ENCODE measurements around the gene TLL1. TPM values are rescaled to one million over a fixed set of nuclear protein-coding genes. Genes with fewer than 3 reads are reported as not detected.

Gene TLL1
- total and polyA plus RNA-seq, 2 donors (not counting 3 experiments of a cell fraction or from before 2014, with no cell fraction given), result 0.41 to 1.4 TPM

- no peaks in the 10 kb centered on the region for H4K20me1 ChIP-seq (replicated peaks; ENCODE audit: control insufficient read depth, extremely low read depth, insufficient read depth, low read length)
- POLR2A ChIA-PET, result no interaction called here
These were observed 17.8 kb upstream of the TLL1 start for GRCh38 chr4:165855191-165855590.

GRCh38 chr4:165861363-165861762 is 11.7 kb upstream of the TLL1 start:
- DNase-seq (ENCODE audit: low read depth, low spot score) (no peak), FAIRE-seq (no peak)
- Histone ChIP-seq H3K79me2 (ENCODE audit: control insufficient read depth, insufficient read depth, low read length) (no peaks in the 10 kb centered on the region), H3K9me3 (replicated peaks; ENCODE audit: control insufficient read depth, insufficient read depth, low read length) (no peaks in the 10 kb centered on the region), H3K4me3 (replicated peaks in 1 of 3; ENCODE audit: insufficient read depth in 1 of 3, low read depth in 1 of 3, low read length in 3 of 3) (no peak overlapping the region), H3K27me3 (ENCODE audit: control insufficient read depth in 2 of 2, insufficient read depth in 2 of 2, low read length in 2 of 2) (no peaks in the 10 kb centered on the region), H3K9me1 (replicated peaks; ENCODE audit: control insufficient read depth, extremely low read depth, insufficient read depth, low read length) (no peaks in the 10 kb centered on the region), H3K4me2 (ENCODE audit: insufficient read depth, low read length) (no peak overlapping the region), H2AFZ (ENCODE audit: low read depth, low read length) (no peak overlapping the region), H4K20me1 (replicated peaks; ENCODE audit: control insufficient read depth, extremely low read depth, insufficient read depth, low read length) (no peaks in the 10 kb centered on the region), H3K9ac (replicated peaks; ENCODE audit: extremely low read depth, insufficient read depth, low read length) (no peak overlapping the region), H3K27ac (ENCODE audit: insufficient read depth, low read depth, low read length) (no peak overlapping the region), H3K36me3 (ENCODE audit: control insufficient read depth in 2 of 2, extremely low read depth in 1 of 2, insufficient read depth in 2 of 2, low read length in 2 of 2) (no peaks in the 10 kb centered on the region), H3K4me1 (ENCODE audit: control insufficient read depth, extremely low read depth, insufficient read depth, low read length) (no peaks in the 10 kb centered on the region)
- CTCF ChIA-PET, result interaction anchor here (0.7 to 1.2 kb wide), 2 partner anchors 25 to 190 kb away, joined by 3 read pairs; no protein-coding TSS in a partner anchor
- POLR2A ChIA-PET, result interaction anchor here (0.7 kb wide), 1 partner anchor 281 kb away, joined by 4 read pairs; no protein-coding TSS in a partner anchor
- intact Hi-C loops (cut with micrococcal nuclease) (no loop called here), dilution Hi-C loops (cut with MboI; ENCODE audit: extremely low pct_ligation_motif_present, low sequenced_read_pairs) (no loop called here)
- no TSS peak for BruUV-seq (replicated peaks)
- no peak for TF ChIP-seq POLR2AphosphoS5 (IDR thresholded peaks at IDR 0.05; ENCODE audit: insufficient read depth, low read depth, low read length)
- TF ChIP-seq MAX (IDR thresholded peaks at IDR 0.05; ENCODE audit: insufficient read depth, insufficient read length), result no peak
- no peak for TF ChIP-seq EZH2 (IDR thresholded peaks at IDR 0.05; ENCODE audit: borderline replicate concordance, low read depth, low read length, severe bottlenecking)
- TF ChIP-seq CTCF (IDR thresholded peaks at IDR 0.05; ENCODE audit: extremely low read depth in 1 of 2, insufficient read depth in 1 of 2, low read depth in 1 of 2, low read length in 2 of 2), result no peak
- TF ChIP-seq MYC (IDR thresholded peaks at IDR 0.05; ENCODE audit: low read depth, low read length), result no peak
- no peak for TF ChIP-seq JUN (IDR thresholded peaks at IDR 0.05; ENCODE audit: borderline replicate concordance, insufficient read depth, insufficient read length, low read depth)

More at GRCh38 chr4:165855191-165855590, 17.8 kb upstream of the TLL1 start:
- TF ChIP-seq JUN (IDR thresholded peaks at IDR 0.05; ENCODE audit: borderline replicate concordance, insufficient read depth, insufficient read length, low read depth) (no peak), POLR2A (IDR thresholded peaks at IDR 0.05; ENCODE audit: low read depth, low read length) (no peak), EZH2 (IDR thresholded peaks at IDR 0.05; ENCODE audit: borderline replicate concordance, low read depth, low read length, severe bottlenecking) (no peak), MYC (IDR thresholded peaks at IDR 0.05; ENCODE audit: low read depth, low read length) (no peak), POLR2AphosphoS5 (IDR thresholded peaks at IDR 0.05; ENCODE audit: insufficient read depth, low read depth, low read length) (no peak), GATA2 (IDR thresholded peaks at IDR 0.05; ENCODE audit: insufficient read depth, insufficient read length, low read depth, low read length) (no peak)
- H3K9ac ChIP-seq (replicated peaks; ENCODE audit: extremely low read depth, insufficient read depth, low read length), result no peak overlapping the region
- H3K36me3 ChIP-seq (ENCODE audit: control insufficient read depth in 2 of 2, extremely low read depth in 1 of 2, insufficient read depth in 2 of 2, low read length in 2 of 2), result no peaks in the 10 kb centered on the region
- H3K27me3 ChIP-seq (ENCODE audit: control insufficient read depth in 2 of 2, insufficient read depth in 2 of 2, low read length in 2 of 2), result no peaks in the 10 kb centered on the region
- dilution Hi-C loops (cut with MboI; ENCODE audit: extremely low pct_ligation_motif_present, low sequenced_read_pairs) (no loop called here), intact Hi-C loops (cut with micrococcal nuclease) (loop anchor here (1.0 to 5.0 kb wide), 2 partner anchors 318 to 363 kb away; no protein-coding TSS in a partner anchor)
- FAIRE-seq (no peak), DNase-seq (ENCODE audit: low read depth, low spot score) (peak; percentile 16)
- H3K79me2 ChIP-seq (ENCODE audit: control insufficient read depth, insufficient read depth, low read length), result no peaks in the 10 kb centered on the region
- no peak overlapping the region for H3K4me3 ChIP-seq (replicated peaks in 1 of 3; ENCODE audit: insufficient read depth in 1 of 3, low read depth in 1 of 3, low read length in 3 of 3)
- no TSS peak for BruUV-seq (replicated peaks)
- no peak overlapping the region for H3K4me2 ChIP-seq (ENCODE audit: insufficient read depth, low read length)
- no peaks in the 10 kb centered on the region for H3K9me1 ChIP-seq (replicated peaks; ENCODE audit: control insufficient read depth, extremely low read depth, insufficient read depth, low read length)
- CTCF ChIA-PET, result interaction anchor here (0.6 to 2.1 kb wide), 2 partner anchors 9 to 362 kb away, joined by 3 to 10 read pairs; no protein-coding TSS in a partner anchor
- no peak overlapping the region for H3K27ac ChIP-seq (ENCODE audit: insufficient read depth, low read depth, low read length)
- no peaks in the 10 kb centered on the region for H3K9me3 ChIP-seq (replicated peaks; ENCODE audit: control insufficient read depth, insufficient read depth, low read length)
- no peaks in the 10 kb centered on the region for H3K4me1 ChIP-seq (ENCODE audit: control insufficient read depth, extremely low read depth, insufficient read depth, low read length)
- no peak overlapping the region for H2AFZ ChIP-seq (ENCODE audit: low read depth, low read length)

Measured in endothelial cell of umbilical vein (primary cell).